ENCODE data around the gene MMP25.
"Not testable (repeated sequence)": the region's sequence is repeated elsewhere in the genome, so short reads cannot be mapped to it uniquely, and the experiment has no call there.

The MMP25 gene

GRCh38 chr16:3065069-3065741, 18.8 kb downstream of the MMP25 start, which contains the start of gene IL32:
IL32 (plus strand) TSS chr16:3065640; CDS start chr16:3065812, 172 bp downstream.
- TF ChIP-seq CTCF (conservative IDR thresholded peaks at IDR 0.05; ENCODE audit: low read depth, low read length) = no peak
- no peak for DNase-seq (ENCODE audit: low read depth)
- H3K4me3 ChIP-seq (ENCODE audit: low read length) = no peak within 1 kb of the TSS

GRCh38 chr16:3065742-3066439, 19.5 kb downstream of the MMP25 start:
- H3K4me3 ChIP-seq (ENCODE audit: low read length) = no peak overlapping the region
- DNase-seq (ENCODE audit: low read depth) = no peak
- no peak for TF ChIP-seq CTCF (conservative IDR thresholded peaks at IDR 0.05; ENCODE audit: low read depth, low read length)

- no peak for DNase-seq (ENCODE audit: low read depth)
- TF ChIP-seq CTCF (conservative IDR thresholded peaks at IDR 0.05; ENCODE audit: low read depth, low read length) = no peak
- H3K4me3 ChIP-seq (ENCODE audit: low read length) = no peak overlapping the region
These were observed 20.0 kb downstream of the MMP25 start for GRCh38 chr16:3066440-3066748.

- no peak for TF ChIP-seq CTCF (conservative IDR thresholded peaks at IDR 0.05; ENCODE audit: low read depth, low read length)
- DNase-seq (ENCODE audit: low read depth) = no peak
- H3K4me3 ChIP-seq (ENCODE audit: low read length) = no peak overlapping the region
These were observed 22.1 kb downstream of the MMP25 start for GRCh38 chr16:3068487-3068886.

- not testable (repeated sequence) for DNase-seq (ENCODE audit: low read depth); H3K4me3 ChIP-seq (ENCODE audit: low read length)
These were observed 22.8 kb downstream of the MMP25 start for GRCh38 chr16:3069146-3069545.

- H3K4me3 ChIP-seq (ENCODE audit: low read length) = no peak overlapping the region
- TF ChIP-seq CTCF (conservative IDR thresholded peaks at IDR 0.05; ENCODE audit: low read depth, low read length) = no peak
- no peak for DNase-seq (ENCODE audit: low read depth)
These were observed 24.3 kb downstream of the MMP25 start for GRCh38 chr16:3070608-3071111.

- DNase-seq (ENCODE audit: low read depth) = no peak
- no peak overlapping the region for H3K4me3 ChIP-seq (ENCODE audit: low read length)
- TF ChIP-seq CTCF (conservative IDR thresholded peaks at IDR 0.05; ENCODE audit: low read depth, low read length) = no peak
These were observed 25.3 kb downstream of the MMP25 start for GRCh38 chr16:3071655-3072054.

- not testable (repeated sequence) for H3K4me3 ChIP-seq (ENCODE audit: low read length); DNase-seq (ENCODE audit: low read depth)
These were observed 25.8 kb downstream of the MMP25 start for GRCh38 chr16:3072148-3072547.

GRCh38 chr16:3072576-3073263, 26.4 kb downstream of the MMP25 start:
- H3K4me3 ChIP-seq (ENCODE audit: low read length); DNase-seq (ENCODE audit: low read depth): not testable (repeated sequence)
